Effector memory CD4-positive, alpha-beta T cell (primary cell): ENCODE results near the gene QRFP.

Experiments used
- DNase-seq, 3 donors: peaks; one replicate each; pipeline ENCODE4 v3.0.0-alpha.2; 2020
- H3K27ac ChIP-seq: 2 replicates; pipeline ENCODE4 v1.7.0; 2013; ENCODE audit warnings: mild to moderate bottlenecking, low read length, moderate library complexity; ENCODE audit not compliant: insufficient read depth, poor library complexity, severe bottlenecking
- H3K27me3 ChIP-seq: replicated peaks from 2 replicates; pipeline ENCODE4 v1.7.0; 2013; ENCODE audit warnings: mild to moderate bottlenecking, low read length; ENCODE audit not compliant: insufficient read depth, control insufficient read depth, poor library complexity, severe bottlenecking
- H3K36me3 ChIP-seq: 2 replicates; pipeline ENCODE4 v1.7.0; 2013; ENCODE audit warnings: mild to moderate bottlenecking, low read length, moderate library complexity; ENCODE audit not compliant: control insufficient read depth, insufficient read depth
- H3K4me1 ChIP-seq: 2 replicates; pipeline ENCODE4 v1.7.0; 2013; ENCODE audit warnings: low read length, mild to moderate bottlenecking; ENCODE audit not compliant: control insufficient read depth, insufficient read depth, poor library complexity, severe bottlenecking
- H3K4me3 ChIP-seq: 2 replicates; pipeline ENCODE4 v1.7.0; 2013; ENCODE audit warnings: low read length, low read depth, mild to moderate bottlenecking; ENCODE audit not compliant: insufficient read depth, poor library complexity, severe bottlenecking
- H3K9me3 ChIP-seq: 2 replicates; pipeline ENCODE4 v1.7.0; 2013; ENCODE audit warnings: mild to moderate bottlenecking, low read length, moderate library complexity; ENCODE audit not compliant: control insufficient read depth

Gene QRFP

DNA sequence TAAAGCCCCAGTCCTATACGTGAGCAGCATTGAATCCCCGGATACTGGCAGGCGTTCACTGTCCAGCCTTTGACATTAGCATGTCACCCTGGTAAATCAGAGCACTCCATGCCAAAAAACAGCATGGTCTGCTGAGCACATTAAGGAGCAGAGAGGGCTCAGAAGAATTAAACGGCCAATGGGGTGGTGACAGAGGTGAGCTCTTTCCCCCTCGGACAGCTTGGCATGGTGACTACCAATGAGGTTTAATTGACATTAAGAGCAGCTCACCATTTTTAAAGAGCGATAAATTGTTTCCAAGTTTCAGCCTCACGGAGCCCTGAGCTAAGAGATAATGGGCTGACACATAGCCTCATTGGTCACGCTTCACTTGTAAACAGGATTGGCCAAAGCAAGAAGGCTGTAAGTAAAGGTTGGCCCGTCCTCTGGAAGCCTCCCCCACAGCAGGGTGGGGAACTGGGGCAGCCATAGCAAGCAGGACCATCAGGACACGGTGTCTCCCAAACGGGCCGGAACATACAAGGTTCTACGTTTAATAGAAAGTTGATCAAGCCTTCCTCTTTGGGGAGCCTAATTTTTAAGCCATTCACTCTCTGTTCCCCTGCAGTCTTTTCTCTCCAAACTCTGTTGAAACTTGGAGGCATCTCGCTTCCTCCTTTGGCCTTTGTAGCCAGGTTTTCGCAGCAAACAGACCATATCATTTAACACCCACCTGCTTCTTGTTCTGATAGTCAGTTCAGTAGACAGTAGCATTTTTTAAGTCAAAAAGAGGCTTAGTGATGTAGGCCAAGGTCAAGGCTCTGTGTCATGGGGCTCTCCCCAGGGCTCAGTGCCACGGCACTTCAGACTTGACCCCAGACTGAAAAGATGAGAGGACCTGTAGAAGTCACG, 25.9 kb downstream of the QRFP start:
- Histone ChIP-seq H3K36me3 (peaks cover 30% of the 10 kb centered on the region), H3K27ac (no peak overlapping the region), H3K4me3 (no peak overlapping the region), H3K4me1 (no peaks in the 10 kb centered on the region), H3K27me3 (no peaks in the 10 kb centered on the region), H3K9me3 (no peaks in the 10 kb centered on the region)
- DNase-seq = no peak

DNA sequence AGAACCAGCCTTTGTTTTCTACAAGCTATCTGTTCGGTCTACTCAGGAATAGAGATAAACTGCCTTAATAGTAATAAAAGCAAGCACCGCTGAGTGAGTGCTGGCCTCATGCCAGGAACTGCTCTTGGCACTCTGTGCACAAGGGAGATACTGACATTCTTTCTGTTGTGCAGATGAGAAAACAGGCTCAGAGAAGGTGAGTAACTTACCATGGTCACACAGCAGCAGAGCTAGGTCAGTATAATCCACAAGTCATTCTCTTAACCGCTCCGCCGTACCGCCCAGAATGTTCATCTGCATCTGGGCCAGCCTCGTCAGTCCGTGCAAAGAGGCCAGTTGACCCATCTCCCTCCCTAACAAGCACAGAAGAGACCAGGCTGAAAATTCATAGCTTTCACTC, 27.4 kb downstream of the QRFP start:
- peaks cover 27% of the 10 kb centered on the region for H3K36me3 ChIP-seq
- H3K9me3 ChIP-seq = no peaks in the 10 kb centered on the region
- no peaks in the 10 kb centered on the region for H3K4me1 ChIP-seq
- no peak overlapping the region for H3K27ac ChIP-seq
- no peaks in the 10 kb centered on the region for H3K27me3 ChIP-seq
- no peak overlapping the region for H3K4me3 ChIP-seq
- no peak for DNase-seq

- DNase-seq = no peak
- Histone ChIP-seq H3K27ac (no peak overlapping the region), H3K27me3 (no peaks in the 10 kb centered on the region), H3K4me1 (no peaks in the 10 kb centered on the region), H3K36me3 (peaks cover 17% of the 10 kb centered on the region), H3K9me3 (no peaks in the 10 kb centered on the region), H3K4me3 (no peak overlapping the region)
Observed at GRCh38 chr9:130868230-130868629, 28.4 kb downstream of the QRFP start.

DNA sequence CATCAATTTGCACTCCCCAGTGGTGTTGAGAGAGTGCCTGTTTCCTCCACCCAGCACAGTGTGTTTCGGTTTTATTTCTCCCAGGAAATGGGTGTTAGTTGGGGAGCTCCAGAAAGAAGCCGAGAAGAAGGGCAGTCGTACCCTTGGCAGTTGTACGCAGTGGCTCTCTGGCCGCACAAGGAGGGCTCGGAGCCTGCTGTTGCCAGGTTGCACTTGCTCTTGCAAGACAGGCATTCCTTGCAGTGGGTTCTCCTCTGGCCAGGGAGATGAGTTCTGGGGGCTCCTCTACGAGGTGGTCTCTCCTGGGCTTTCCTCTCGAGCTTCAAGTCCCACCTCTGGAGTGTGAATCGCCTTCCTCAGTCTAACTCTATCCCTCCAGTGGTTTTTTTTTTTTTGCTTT, 29.1 kb downstream of the QRFP start:
- H3K4me1 ChIP-seq = no peaks in the 10 kb centered on the region
- H3K4me3 ChIP-seq = no peak overlapping the region
- H3K36me3 ChIP-seq = peaks cover 12% of the 10 kb centered on the region
- no peaks in the 10 kb centered on the region for H3K27me3 ChIP-seq
- DNase-seq = no peak
- no peak overlapping the region for H3K27ac ChIP-seq
- no peaks in the 10 kb centered on the region for H3K9me3 ChIP-seq

DNA sequence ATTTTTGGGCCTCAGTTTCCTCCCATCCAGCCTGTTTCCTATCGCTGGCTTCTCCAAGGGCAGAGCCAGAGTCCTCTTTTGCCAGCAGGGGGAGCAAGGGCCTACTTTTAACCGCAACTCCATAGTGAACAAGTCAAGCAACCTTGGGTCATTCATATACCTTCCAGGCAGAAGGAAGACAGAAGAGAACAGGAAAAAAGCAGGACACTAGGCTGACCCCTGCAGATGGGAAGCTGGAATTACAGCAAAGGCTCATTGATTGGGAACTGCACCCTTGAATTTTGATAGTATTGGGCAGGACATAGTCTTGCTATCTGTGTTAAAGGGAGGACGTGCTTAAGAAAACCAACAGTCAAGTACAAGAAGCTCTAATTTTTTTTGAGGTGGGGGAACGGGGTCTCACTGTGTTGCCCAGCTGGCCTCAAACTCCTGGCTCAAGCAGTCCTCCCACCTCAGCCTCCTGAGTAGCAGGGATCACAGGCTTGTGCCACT, 30.1 kb downstream of the QRFP start:
- no peak overlapping the region for H3K4me3 ChIP-seq
- peak in 1 of 3 donors; percentile 20 for DNase-seq
- H3K27ac ChIP-seq = no peak overlapping the region
- H3K36me3 ChIP-seq = peaks cover 7% of the 10 kb centered on the region
- H3K27me3 ChIP-seq = no peaks in the 10 kb centered on the region
- H3K4me1 ChIP-seq = no peaks in the 10 kb centered on the region
- H3K9me3 ChIP-seq = no peaks in the 10 kb centered on the region

DNA sequence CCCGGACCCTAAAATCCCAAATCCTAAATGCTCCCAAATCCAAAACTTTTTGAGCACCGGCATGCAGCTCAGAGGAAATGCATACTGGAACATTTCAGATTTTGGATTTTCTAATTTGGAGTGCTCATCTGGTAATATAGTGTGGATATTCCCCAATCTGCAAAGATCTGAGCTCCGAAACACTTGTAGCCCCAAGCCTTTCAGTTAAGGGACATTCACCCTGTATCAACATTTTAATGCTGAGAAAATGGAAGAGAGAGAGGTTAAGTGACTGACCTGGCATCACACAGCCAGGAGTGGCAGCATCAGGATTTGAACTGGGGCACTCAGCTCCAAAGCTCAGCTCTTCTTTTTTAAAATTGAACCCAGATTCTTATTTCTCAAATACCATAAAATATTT, 30.7 kb downstream of the QRFP start:
- no peak overlapping the region for H3K27ac ChIP-seq
- DNase-seq = no peak
- peaks cover 4% of the 10 kb centered on the region for H3K36me3 ChIP-seq
- H3K9me3 ChIP-seq = no peaks in the 10 kb centered on the region
- H3K27me3 ChIP-seq = no peaks in the 10 kb centered on the region
- H3K4me3 ChIP-seq = no peak overlapping the region
- H3K4me1 ChIP-seq = no peaks in the 10 kb centered on the region

- no peak for DNase-seq
- H3K4me1 ChIP-seq = no peaks in the 10 kb centered on the region
- no peaks in the 10 kb centered on the region for H3K36me3 ChIP-seq
- H3K27me3 ChIP-seq = no peaks in the 10 kb centered on the region
- no peak overlapping the region for H3K4me3 ChIP-seq
- no peaks in the 10 kb centered on the region for H3K9me3 ChIP-seq
- H3K27ac ChIP-seq = no peak overlapping the region
Observed at GRCh38 chr9:130864541-130864940, 32.1 kb downstream of the QRFP start.

DNA sequence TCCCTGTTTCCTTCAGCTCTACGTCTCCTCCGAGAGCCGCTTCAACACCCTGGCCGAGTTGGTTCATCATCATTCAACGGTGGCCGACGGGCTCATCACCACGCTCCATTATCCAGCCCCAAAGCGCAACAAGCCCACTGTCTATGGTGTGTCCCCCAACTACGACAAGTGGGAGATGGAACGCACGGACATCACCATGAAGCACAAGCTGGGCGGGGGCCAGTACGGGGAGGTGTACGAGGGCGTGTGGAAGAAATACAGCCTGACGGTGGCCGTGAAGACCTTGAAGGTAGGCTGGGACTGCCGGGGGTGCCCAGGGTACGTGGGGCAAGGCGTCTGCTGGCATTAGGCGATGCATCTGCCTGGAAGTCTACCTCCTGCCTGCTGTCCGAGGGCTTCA, 33.9 kb downstream of the QRFP start:
- H3K4me3 ChIP-seq = no peak overlapping the region
- DNase-seq = no peak
- no peaks in the 10 kb centered on the region for H3K36me3 ChIP-seq
- no peaks in the 10 kb centered on the region for H3K9me3 ChIP-seq
- H3K4me1 ChIP-seq = no peaks in the 10 kb centered on the region
- no peak overlapping the region for H3K27ac ChIP-seq
- no peaks in the 10 kb centered on the region for H3K27me3 ChIP-seq

DNA sequence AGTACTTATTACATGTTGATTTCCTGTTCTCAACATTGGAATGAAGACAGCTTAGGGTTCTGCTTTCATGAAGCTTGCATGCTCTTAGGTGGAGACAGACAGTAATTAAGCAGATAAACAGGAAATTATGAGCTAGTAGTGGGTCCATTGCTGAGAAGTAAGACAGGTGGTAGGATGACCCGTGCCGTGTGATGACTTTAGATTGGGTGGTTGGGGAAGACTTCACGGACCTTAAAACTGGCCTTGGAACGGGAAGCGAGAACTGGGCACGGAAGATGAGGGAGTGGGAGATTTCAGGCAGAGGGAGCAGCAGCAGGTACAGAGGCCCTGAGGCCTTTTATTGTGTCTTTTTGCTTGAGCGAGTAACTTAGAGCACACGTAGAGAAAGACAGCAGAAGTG, 34.4 kb downstream of the QRFP start:
- Histone ChIP-seq H3K9me3 (no peaks in the 10 kb centered on the region), H3K4me1 (no peaks in the 10 kb centered on the region), H3K27me3 (no peaks in the 10 kb centered on the region), H3K36me3 (no peaks in the 10 kb centered on the region), H3K4me3 (no peak overlapping the region), H3K27ac (no peak overlapping the region)
- DNase-seq = no peak

DNA sequence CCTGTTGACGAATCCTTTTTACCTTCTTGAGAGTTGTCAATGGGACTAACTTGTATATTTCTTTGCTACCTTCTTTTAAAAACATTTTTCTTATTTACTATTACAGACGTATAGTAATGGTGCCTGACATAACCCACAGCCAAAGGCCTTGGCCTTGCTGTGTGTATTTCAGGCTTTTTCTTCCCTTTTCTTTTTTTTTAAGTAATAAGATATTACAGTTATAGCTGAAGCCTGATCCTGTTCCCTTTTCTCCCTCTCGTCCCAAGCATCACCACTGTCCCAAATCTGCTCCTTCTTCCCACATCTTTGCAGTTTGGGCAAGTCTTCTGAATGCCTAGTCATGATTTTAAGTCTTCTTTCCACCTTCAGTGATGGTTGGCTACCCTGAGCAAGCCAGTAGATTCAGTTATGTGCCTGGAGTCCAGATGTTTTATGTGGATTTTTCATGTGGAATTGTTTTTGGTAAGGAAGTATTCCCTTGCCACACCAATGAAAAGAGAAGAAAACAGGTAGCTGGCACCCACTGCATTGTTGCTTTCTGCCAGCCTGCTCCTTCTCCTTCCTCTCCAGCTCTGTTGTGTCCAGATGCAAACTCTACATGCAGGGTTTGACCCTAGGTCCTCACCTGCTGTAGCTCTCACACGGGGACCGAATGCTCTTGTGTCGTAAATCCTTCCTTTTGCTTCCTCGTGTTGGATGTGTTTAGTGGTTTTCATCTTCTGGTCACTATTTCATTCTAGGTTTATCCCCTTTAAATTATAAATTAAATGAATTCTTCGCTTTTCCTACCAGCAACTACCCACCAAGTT, 35.0 kb downstream of the QRFP start:
- no peaks in the 10 kb centered on the region for H3K27me3 ChIP-seq
- H3K9me3 ChIP-seq = no peaks in the 10 kb centered on the region
- H3K4me3 ChIP-seq = no peak overlapping the region
- no peak overlapping the region for H3K27ac ChIP-seq
- H3K36me3 ChIP-seq = no peaks in the 10 kb centered on the region
- no peaks in the 10 kb centered on the region for H3K4me1 ChIP-seq
- no peak for DNase-seq
